ENCODE results near the gene ANKS3.
A peak's percentile ranks its signal among the peaks of the same experiment; 100 is the strongest.

The ANKS3 gene

GRCh38 chr16:4684763-4685162 is 49.3 kb downstream of the ANKS3 start:
- Histone ChIP-seq H3K27ac (replicated peaks; ENCODE audit: low read length) (no peak overlapping the region), H3K79me1 (ENCODE audit: low read depth, low read length) (peaks cover 4% of the 10 kb centered on the region), H3K36me3 (replicated peaks in 1 of 2; ENCODE audit: control insufficient read depth in 2 of 2, insufficient read depth in 2 of 2, low read length in 2 of 2) (peaks cover 18 to 91% of the 10 kb centered on the region in 2 donors), H3K4ac (ENCODE audit: low read length) (no peak overlapping the region), H3K4me1 (ENCODE audit: control insufficient read depth in 2 of 2, insufficient read depth in 1 of 2, low read depth in 1 of 2, low read length in 2 of 2) (no peaks in the 10 kb centered on the region), H2BK15ac (ENCODE audit: low read length) (no peak overlapping the region), H4K91ac (ENCODE audit: low read depth, low read length, poor library complexity) (no peak overlapping the region), H3K4me3 (ENCODE audit: low read length in 2 of 2) (no peak overlapping the region), H3K27me3 (ENCODE audit: control insufficient read depth in 3 of 3, insufficient read depth in 3 of 3, low read depth in 1 of 3, low read length in 3 of 3) (no peaks in the 10 kb centered on the region), H2BK5ac (ENCODE audit: low read length) (no peak overlapping the region), H3K23ac (ENCODE audit: low read depth, low read length, poor library complexity) (no peak overlapping the region), H2BK120ac (ENCODE audit: low read depth, low read length) (no peak overlapping the region), H4K8ac (ENCODE audit: low read depth, low read length) (no peak overlapping the region), H2AFZ (ENCODE audit: low read length) (no peak overlapping the region), H3K4me2 (ENCODE audit: insufficient read depth, low read length, poor library complexity, severe bottlenecking) (no peak overlapping the region), H3K9me3 (replicated peaks in 1 of 2; ENCODE audit: control insufficient read depth in 2 of 2, insufficient read depth in 1 of 2, low read depth in 1 of 2, low read length in 2 of 2) (no peaks in the 10 kb centered on the region), H3K18ac (ENCODE audit: low read length) (no peak overlapping the region), H2BK12ac (ENCODE audit: low read length) (no peak overlapping the region), H2AK5ac (ENCODE audit: low read depth, low read length) (no peak overlapping the region), H3K9ac (ENCODE audit: low read depth, low read length, poor library complexity) (no peak overlapping the region), H3K14ac (ENCODE audit: low read length) (no peak overlapping the region)
- no CpG with 5 or more reads among the region's 13 CpGs for WGBS, 2 donors (ENCODE audit: extremely low coverage in 2 of 2, insufficient read length in 2 of 2, insufficient replicate concordance in 1 of 2)
- DNase-seq (ENCODE audit: low spot score), result no peak

GRCh38 chr16:4684058-4684715 is 49.9 kb downstream of the ANKS3 start:
- Histone ChIP-seq H2BK12ac (ENCODE audit: low read length) (no peak overlapping the region), H2BK15ac (ENCODE audit: low read length) (no peak overlapping the region), H3K79me1 (ENCODE audit: low read depth, low read length) (peaks cover 4% of the 10 kb centered on the region), H2AFZ (ENCODE audit: low read length) (no peak overlapping the region), H3K9me3 (replicated peaks in 1 of 2; ENCODE audit: control insufficient read depth in 2 of 2, insufficient read depth in 1 of 2, low read depth in 1 of 2, low read length in 2 of 2) (no peaks in the 10 kb centered on the region), H3K14ac (ENCODE audit: low read length) (no peak overlapping the region), H4K8ac (ENCODE audit: low read depth, low read length) (no peak overlapping the region), H3K4me3 (ENCODE audit: low read length in 2 of 2) (no peak overlapping the region), H3K27me3 (ENCODE audit: control insufficient read depth in 3 of 3, insufficient read depth in 3 of 3, low read depth in 1 of 3, low read length in 3 of 3) (no peaks in the 10 kb centered on the region), H3K4ac (ENCODE audit: low read length) (no peak overlapping the region), H3K27ac (replicated peaks; ENCODE audit: low read length) (no peak overlapping the region), H2AK5ac (ENCODE audit: low read depth, low read length) (no peak overlapping the region), H3K36me3 (replicated peaks in 1 of 2; ENCODE audit: control insufficient read depth in 2 of 2, insufficient read depth in 2 of 2, low read length in 2 of 2) (peaks cover 18 to 94% of the 10 kb centered on the region in 2 donors), H3K18ac (ENCODE audit: low read length) (no peak overlapping the region), H3K9ac (ENCODE audit: low read depth, low read length, poor library complexity) (no peak overlapping the region), H4K91ac (ENCODE audit: low read depth, low read length, poor library complexity) (peak overlapping the region; percentile 53), H2BK120ac (ENCODE audit: low read depth, low read length) (no peak overlapping the region), H3K4me2 (ENCODE audit: insufficient read depth, low read length, poor library complexity, severe bottlenecking) (no peak overlapping the region), H3K23ac (ENCODE audit: low read depth, low read length, poor library complexity) (no peak overlapping the region), H2BK5ac (ENCODE audit: low read length) (no peak overlapping the region), H3K4me1 (ENCODE audit: control insufficient read depth in 2 of 2, insufficient read depth in 1 of 2, low read depth in 1 of 2, low read length in 2 of 2) (no peaks in the 10 kb centered on the region)
- no CpG with 5 or more reads among the region's 23 CpGs for WGBS, 2 donors (ENCODE audit: extremely low coverage in 2 of 2, insufficient read length in 2 of 2, insufficient replicate concordance in 1 of 2)
- no peak for DNase-seq (ENCODE audit: low spot score)

- H3K9me3 ChIP-seq (replicated peaks in 1 of 2; ENCODE audit: control insufficient read depth in 2 of 2, insufficient read depth in 1 of 2, low read depth in 1 of 2, low read length in 2 of 2), result no peaks in the 10 kb centered on the region
- no peak overlapping the region for H3K4me2 ChIP-seq (ENCODE audit: insufficient read depth, low read length, poor library complexity, severe bottlenecking)
- peaks cover 6% of the 10 kb centered on the region for H3K79me1 ChIP-seq (ENCODE audit: low read depth, low read length)
- H2BK12ac ChIP-seq (ENCODE audit: low read length), result no peak overlapping the region
- H2AFZ ChIP-seq (ENCODE audit: low read length), result no peak overlapping the region
- peak overlapping the region; percentile 9 for H2AK5ac ChIP-seq (ENCODE audit: low read depth, low read length)
- H4K91ac ChIP-seq (ENCODE audit: low read depth, low read length, poor library complexity), result no peak overlapping the region
- no peak overlapping the region for H3K18ac ChIP-seq (ENCODE audit: low read length)
- H3K27me3 ChIP-seq (ENCODE audit: control insufficient read depth in 3 of 3, insufficient read depth in 3 of 3, low read depth in 1 of 3, low read length in 3 of 3), result no peaks in the 10 kb centered on the region
- no peak overlapping the region for H2BK5ac ChIP-seq (ENCODE audit: low read length)
- H3K4ac ChIP-seq (ENCODE audit: low read length), result no peak overlapping the region
- no peak for DNase-seq (ENCODE audit: low spot score)
- H2BK120ac ChIP-seq (ENCODE audit: low read depth, low read length), result no peak overlapping the region
- H3K23ac ChIP-seq (ENCODE audit: low read depth, low read length, poor library complexity), result peak overlapping the region; percentile 31
- no peak overlapping the region for H2BK15ac ChIP-seq (ENCODE audit: low read length)
- H3K36me3 ChIP-seq (replicated peaks in 1 of 2; ENCODE audit: control insufficient read depth in 2 of 2, insufficient read depth in 2 of 2, low read length in 2 of 2), result peaks cover 18 to 94% of the 10 kb centered on the region in 2 donors
- no peak overlapping the region for H4K8ac ChIP-seq (ENCODE audit: low read depth, low read length)
- no peak overlapping the region for H3K27ac ChIP-seq (replicated peaks; ENCODE audit: low read length)
- no peak overlapping the region for H3K4me3 ChIP-seq (ENCODE audit: low read length in 2 of 2)
- no peak overlapping the region for H3K14ac ChIP-seq (ENCODE audit: low read length)
- no peaks in the 10 kb centered on the region for H3K4me1 ChIP-seq (ENCODE audit: control insufficient read depth in 2 of 2, insufficient read depth in 1 of 2, low read depth in 1 of 2, low read length in 2 of 2)
- H3K9ac ChIP-seq (ENCODE audit: low read depth, low read length, poor library complexity), result no peak overlapping the region
- WGBS, 2 donors (ENCODE audit: extremely low coverage in 2 of 2, insufficient read length in 2 of 2, insufficient replicate concordance in 1 of 2), result no CpG with 5 or more reads among the region's 17 CpGs
Measured at GRCh38 chr16:4683255-4684057, 50.6 kb downstream of the ANKS3 start.

GRCh38 chr16:4682616-4683254 is 51.3 kb downstream of the ANKS3 start:
- Histone ChIP-seq H3K9me3 (replicated peaks in 1 of 2; ENCODE audit: control insufficient read depth in 2 of 2, insufficient read depth in 1 of 2, low read depth in 1 of 2, low read length in 2 of 2) (no peaks in the 10 kb centered on the region), H3K23ac (ENCODE audit: low read depth, low read length, poor library complexity) (peak overlapping the region; percentile 31), H2BK12ac (ENCODE audit: low read length) (peak overlapping the region; percentile 2), H4K91ac (ENCODE audit: low read depth, low read length, poor library complexity) (no peak overlapping the region), H2AFZ (ENCODE audit: low read length) (no peak overlapping the region), H2AK5ac (ENCODE audit: low read depth, low read length) (peak overlapping the region; percentile 9), H2BK15ac (ENCODE audit: low read length) (no peak overlapping the region), H2BK5ac (ENCODE audit: low read length) (no peak overlapping the region), H3K14ac (ENCODE audit: low read length) (no peak overlapping the region), H3K18ac (ENCODE audit: low read length) (peak overlapping the region; percentile 13), H3K4me2 (ENCODE audit: insufficient read depth, low read length, poor library complexity, severe bottlenecking) (no peak overlapping the region), H3K79me1 (ENCODE audit: low read depth, low read length) (peaks cover 6% of the 10 kb centered on the region), H3K36me3 (replicated peaks in 1 of 2; ENCODE audit: control insufficient read depth in 2 of 2, insufficient read depth in 2 of 2, low read length in 2 of 2) (peaks cover 19 to 87% of the 10 kb centered on the region in 2 donors), H3K4ac (ENCODE audit: low read length) (no peak overlapping the region), H4K8ac (ENCODE audit: low read depth, low read length) (no peak overlapping the region), H3K4me3 (ENCODE audit: low read length in 2 of 2) (no peak overlapping the region), H2BK120ac (ENCODE audit: low read depth, low read length) (no peak overlapping the region), H3K4me1 (ENCODE audit: control insufficient read depth in 2 of 2, insufficient read depth in 1 of 2, low read depth in 1 of 2, low read length in 2 of 2) (no peaks in the 10 kb centered on the region), H3K9ac (ENCODE audit: low read depth, low read length, poor library complexity) (no peak overlapping the region), H3K27ac (replicated peaks; ENCODE audit: low read length) (no peak overlapping the region), H3K27me3 (ENCODE audit: control insufficient read depth in 3 of 3, insufficient read depth in 3 of 3, low read depth in 1 of 3, low read length in 3 of 3) (no peaks in the 10 kb centered on the region)
- DNase-seq (ENCODE audit: low spot score), result no peak
- no CpG with 5 or more reads among the region's 36 CpGs for WGBS, 2 donors (ENCODE audit: extremely low coverage in 2 of 2, insufficient read length in 2 of 2, insufficient replicate concordance in 1 of 2)

Data from neuronal stem cell (in vitro differentiated cells).